Hepatocyte (in vitro differentiated cells): ENCODE data around the gene ARID3A. TPM values are rescaled to one million over a fixed set of nuclear protein-coding genes. Genes with fewer than 3 reads are reported as not detected.

Experiments used
- DNase-seq: peaks from one replicate; pipeline ENCODE4 v3.0.0-alpha.2; 2016; ENCODE audit warnings: low spot score
- H2AFZ ChIP-seq: fragments of 200-600 bp; sonication (generic); 2 replicates; pipeline ENCODE4 v1.6.0; 2016; ENCODE audit warnings: antibody characterized with exemption, mild to moderate bottlenecking
- H3K27ac ChIP-seq: fragments of 200-600 bp; sonication (generic); 2 replicates; pipeline ENCODE4 v1.5.1; 2016; ENCODE audit warnings: mild to moderate bottlenecking
- H3K27me3 ChIP-seq: fragments of 200-600 bp; sonication (generic); 2 replicates; pipeline ENCODE4 v1.6.1; 2016
- H3K36me3 ChIP-seq: fragments of 200-600 bp; sonication (generic); replicated peaks from 2 replicates; pipeline ENCODE4 v1.5.1; 2016; ENCODE audit warnings: low read depth; ENCODE audit not compliant: insufficient read depth
- H3K4me1 ChIP-seq: fragments of 200-600 bp; sonication (generic); 2 replicates; pipeline ENCODE4 v1.5.1; 2016; ENCODE audit warnings: mild to moderate bottlenecking, moderate library complexity; ENCODE audit not compliant: insufficient read depth
- H3K4me2 ChIP-seq: fragments of 200-600 bp; sonication (generic); 2 replicates; pipeline ENCODE4 v1.6.0; 2016
- H3K4me3 ChIP-seq: fragments of 200-600 bp; sonication (generic); 2 replicates; pipeline ENCODE4 v1.5.1; 2016; ENCODE audit warnings: mild to moderate bottlenecking
- H3K79me2 ChIP-seq: fragments of 200-600 bp; sonication (generic); 2 replicates; pipeline ENCODE4 v1.6.0; 2017; ENCODE audit warnings: mild to moderate bottlenecking
- H3K9me2 ChIP-seq: fragments of 200-600 bp; sonication (generic); replicated peaks from 2 replicates; pipeline ENCODE4 v1.6.0; 2017; ENCODE audit warnings: mild to moderate bottlenecking; ENCODE audit not compliant: insufficient read depth
- H3K9me3 ChIP-seq: fragments of 200-600 bp; sonication (generic); 2 replicates; pipeline ENCODE4 v1.5.1; 2016; ENCODE audit warnings: low read depth, mild to moderate bottlenecking
- H4K20me1 ChIP-seq: fragments of 200-600 bp; sonication (generic); 2 replicates; pipeline ENCODE4 v1.6.0; 2016; ENCODE audit warnings: mild to moderate bottlenecking; ENCODE audit not compliant: insufficient read depth, poor library complexity, severe bottlenecking
- CTCF ChIP-seq: fragments of 200-600 bp; sonication (generic); IDR thresholded peaks from 2 replicates; pipeline ENCODE4 v1.5.1; 2016; ENCODE audit warnings: antibody characterized with exemption, mild to moderate bottlenecking; ENCODE audit not compliant: poor library complexity
- EZH2 ChIP-seq: fragments of 200-600 bp; sonication (generic); IDR thresholded peaks from 2 replicates; pipeline ENCODE4 v1.6.1; 2016; ENCODE audit warnings: antibody characterized with exemption, mild to moderate bottlenecking, borderline replicate concordance
- EZH2phosphoT487 ChIP-seq: fragments of 200-600 bp; sonication (generic); IDR thresholded peaks from one replicate; pipeline ENCODE4 v1.6.1; 2018; ENCODE audit warnings: antibody characterized with exemption, mild to moderate bottlenecking, low read depth, moderate library complexity; ENCODE audit not compliant: unreplicated experiment, severe bottlenecking
- WGBS: methylation state at CpG from one replicate; pipeline ENCODE4 v1.1.6; 2016; ENCODE audit warnings: low lambda C conversion rate; ENCODE audit errors: missing lambda C conversion rate; 5-methylcytosine and 5-hydroxymethylcytosine counted together
- polyA plus RNA-seq: library from polyadenylated mRNA; unstranded; fragments of >200 nt; fragmentation: Nextera tagmentation; extraction: Ambion mirVana; gene quantifications from 2 replicates; pipeline ENCODE4 v1.2.1, GENCODE V29; 2016
- total RNA-seq: library from RNA; depleted of rRNA; stranded (reverse); fragments of >200 nt; gene quantifications from 2 replicates; pipeline ENCODE4 v1.2.3, GENCODE V29; 2014

The ARID3A gene
- total and polyA plus RNA-seq, 2 experiments from 2014 or later = 122 to 180 TPM

- Histone ChIP-seq H3K4me2 (peak overlapping the region; percentile 90), H3K36me3 (no peaks in the 10 kb centered on the region), H3K4me1 (peaks cover 9% of the 10 kb centered on the region), H3K79me2 (no peaks in the 10 kb centered on the region), H3K27ac (no peak overlapping the region), H4K20me1 (no peaks in the 10 kb centered on the region), H3K9me2 (no peaks in the 10 kb centered on the region), H3K27me3 (peaks cover 42% of the 10 kb centered on the region), H3K9me3 (no peaks in the 10 kb centered on the region), H2AFZ (no peak overlapping the region), H3K4me3 (no peak overlapping the region)
- peak; percentile 74 for DNase-seq
- WGBS = 16% methylated on average over 17 of the region's 20 CpGs
- TF ChIP-seq EZH2 = no peak
- TF ChIP-seq CTCF = peak; percentile 84
These were observed 75.8 kb downstream of the ARID3A start for GRCh38 chr19:1001538-1002166.

GRCh38 chr19:1002600-1002999 lies 76.8 kb downstream of the ARID3A start:
- no peaks in the 10 kb centered on the region for H4K20me1 ChIP-seq
- H3K27ac ChIP-seq = no peak overlapping the region
- no peaks in the 10 kb centered on the region for H3K9me2 ChIP-seq
- H3K4me1 ChIP-seq = peaks cover 7% of the 10 kb centered on the region
- no peak overlapping the region for H3K4me2 ChIP-seq
- no peak for TF ChIP-seq EZH2
- TF ChIP-seq EZH2phosphoT487 = no peak
- no peak for TF ChIP-seq CTCF
- no peak overlapping the region for H3K4me3 ChIP-seq
- no peak overlapping the region for H2AFZ ChIP-seq
- no peaks in the 10 kb centered on the region for H3K9me3 ChIP-seq
- no peaks in the 10 kb centered on the region for H3K36me3 ChIP-seq
- DNase-seq = no peak
- H3K79me2 ChIP-seq = no peaks in the 10 kb centered on the region
- peaks cover 32% of the 10 kb centered on the region for H3K27me3 ChIP-seq
- WGBS = 85% methylated on average over 4 of the region's 4 CpGs

GRCh38 chr19:1003283-1003682 lies 77.4 kb downstream of the ARID3A start:
- no peak overlapping the region for H3K27ac ChIP-seq
- no peaks in the 10 kb centered on the region for H3K36me3 ChIP-seq
- H3K79me2 ChIP-seq = no peaks in the 10 kb centered on the region
- peaks cover 7% of the 10 kb centered on the region for H3K4me1 ChIP-seq
- no peak overlapping the region for H2AFZ ChIP-seq
- H3K4me2 ChIP-seq = no peak overlapping the region
- no peaks in the 10 kb centered on the region for H4K20me1 ChIP-seq
- H3K27me3 ChIP-seq = peaks cover 26% of the 10 kb centered on the region
- TF ChIP-seq EZH2phosphoT487 (no peak), CTCF (no peak), EZH2 (no peak)
- H3K9me3 ChIP-seq = no peaks in the 10 kb centered on the region
- DNase-seq = no peak
- WGBS = 97% methylated on average over 28 of the region's 37 CpGs
- H3K9me2 ChIP-seq = no peaks in the 10 kb centered on the region
- H3K4me3 ChIP-seq = no peak overlapping the region
